ENCODE data around the gene GABPA.

The GABPA gene

DNA sequence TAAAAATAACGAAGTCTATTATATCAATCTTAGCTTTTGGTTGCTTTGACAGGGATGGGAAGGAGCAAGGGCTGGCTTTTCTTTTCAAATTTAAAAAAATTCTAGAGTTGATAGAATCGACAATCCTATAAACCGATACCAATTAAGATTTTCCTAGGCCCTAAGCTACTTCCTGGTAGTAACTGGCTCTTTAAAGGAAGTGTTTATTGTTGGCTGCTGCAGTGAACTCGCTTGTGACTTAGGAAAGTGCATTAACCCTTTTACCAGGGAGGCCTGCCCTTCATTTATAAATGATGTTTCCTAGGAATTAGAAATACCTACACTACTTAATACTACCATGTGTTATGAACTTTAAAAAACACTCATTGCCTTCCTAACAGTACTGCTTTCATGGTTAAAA, 33.2 kb upstream of the GABPA start:
- Histone ChIP-seq H3K9me3 (replicated peaks; ENCODE audit: insufficient read depth, low read length) (no peaks in the 10 kb centered on the region), H3K36me3 (replicated peaks; ENCODE audit: insufficient read depth, low read length) (no peaks in the 10 kb centered on the region), H2AFZ (ENCODE audit: low read length) (no peak overlapping the region), H3F3A (ENCODE audit: insufficient read depth, low read length) (no peaks in the 10 kb centered on the region), H3K9me2 (replicated peaks; ENCODE audit: insufficient read depth, low read length) (no peaks in the 10 kb centered on the region), H3K4me3 (ENCODE audit: low read length) (no peak overlapping the region), H3K79me2 (ENCODE audit: low read length) (no peaks in the 10 kb centered on the region), H3K9ac (ENCODE audit: low read length) (no peak overlapping the region), H3K27ac (ENCODE audit: low read length) (no peak overlapping the region), H3K4me1 (ENCODE audit: low read length) (peaks cover 5% of the 10 kb centered on the region; the same call in 1 of the 2 replicates), H3K4me2 (ENCODE audit: low read depth, low read length) (no peak overlapping the region), H3K27me3 (replicated peaks; ENCODE audit: insufficient read depth, low read length) (no peaks in the 10 kb centered on the region), H4K20me1 (ENCODE audit: insufficient read depth, low read length) (no peaks in the 10 kb centered on the region)
- TF ChIP-seq, protein P1, sequence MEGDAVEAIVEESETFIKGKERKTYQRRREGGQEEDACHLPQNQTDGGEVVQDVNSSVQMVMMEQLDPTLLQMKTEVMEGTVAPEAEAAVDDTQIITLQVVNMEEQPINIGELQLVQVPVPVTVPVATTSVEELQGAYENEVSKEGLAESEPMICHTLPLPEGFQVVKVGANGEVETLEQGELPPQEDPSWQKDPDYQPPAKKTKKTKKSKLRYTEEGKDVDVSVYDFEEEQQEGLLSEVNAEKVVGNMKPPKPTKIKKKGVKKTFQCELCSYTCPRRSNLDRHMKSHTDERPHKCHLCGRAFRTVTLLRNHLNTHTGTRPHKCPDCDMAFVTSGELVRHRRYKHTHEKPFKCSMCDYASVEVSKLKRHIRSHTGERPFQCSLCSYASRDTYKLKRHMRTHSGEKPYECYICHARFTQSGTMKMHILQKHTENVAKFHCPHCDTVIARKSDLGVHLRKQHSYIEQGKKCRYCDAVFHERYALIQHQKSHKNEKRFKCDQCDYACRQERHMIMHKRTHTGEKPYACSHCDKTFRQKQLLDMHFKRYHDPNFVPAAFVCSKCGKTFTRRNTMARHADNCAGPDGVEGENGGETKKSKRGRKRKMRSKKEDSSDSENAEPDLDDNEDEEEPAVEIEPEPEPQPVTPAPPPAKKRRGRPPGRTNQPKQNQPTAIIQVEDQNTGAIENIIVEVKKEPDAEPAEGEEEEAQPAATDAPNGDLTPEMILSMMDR (IDR thresholded peaks at IDR 0.05; ENCODE audit: low read length), result no peak
- TF ChIP-seq EZH2phosphoT487 (IDR thresholded peaks at IDR 0.05; ENCODE audit: low read length) (no peak), EZH2 (optimal IDR thresholded peaks at IDR 0.05; ENCODE audit: low read depth, low read length) (no peak)
- no peak for DNase-seq

DNA sequence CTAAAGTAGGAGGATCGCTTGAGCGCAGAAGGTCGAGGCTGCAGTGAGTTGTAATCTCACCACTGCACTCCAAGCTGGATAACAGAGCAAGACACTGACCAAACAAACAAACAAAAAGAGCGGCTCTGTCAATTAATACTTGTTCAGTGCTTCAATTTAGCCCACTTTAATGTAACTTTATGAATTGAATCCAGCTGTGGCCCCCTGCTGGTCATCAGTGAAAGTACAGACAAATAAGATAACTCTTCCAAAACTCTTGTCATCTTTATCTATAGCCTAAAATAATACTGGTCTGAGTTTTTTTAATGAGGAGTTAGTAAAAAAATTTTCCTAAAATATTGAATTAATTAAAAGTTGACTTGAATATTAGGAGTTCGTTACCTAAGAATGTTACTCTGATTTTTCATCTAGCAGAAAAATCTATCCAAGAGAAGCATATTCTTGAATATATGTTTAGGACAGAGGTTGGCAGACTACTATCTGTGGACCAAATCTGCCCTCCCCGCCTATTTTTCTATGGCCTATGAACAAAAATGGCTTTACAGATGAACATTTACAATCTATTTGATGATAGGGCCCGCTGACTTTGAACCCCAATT, 26.2 kb upstream of the GABPA start:
- Histone ChIP-seq H3K27me3 (replicated peaks; ENCODE audit: insufficient read depth, low read length) (no peaks in the 10 kb centered on the region), H3K9me2 (replicated peaks; ENCODE audit: insufficient read depth, low read length) (no peaks in the 10 kb centered on the region), H3K4me2 (ENCODE audit: low read depth, low read length) (no peak overlapping the region), H3K27ac (ENCODE audit: low read length) (no peak overlapping the region), H3K4me1 (ENCODE audit: low read length) (no peaks in the 10 kb centered on the region), H3F3A (ENCODE audit: insufficient read depth, low read length) (no peaks in the 10 kb centered on the region), H3K9me3 (replicated peaks; ENCODE audit: insufficient read depth, low read length) (no peaks in the 10 kb centered on the region), H4K20me1 (ENCODE audit: insufficient read depth, low read length) (no peaks in the 10 kb centered on the region), H3K79me2 (ENCODE audit: low read length) (no peaks in the 10 kb centered on the region), H3K36me3 (replicated peaks; ENCODE audit: insufficient read depth, low read length) (no peaks in the 10 kb centered on the region), H2AFZ (ENCODE audit: low read length) (no peak overlapping the region), H3K9ac (ENCODE audit: low read length) (no peak overlapping the region), H3K4me3 (ENCODE audit: low read length) (no peak overlapping the region)
- DNase-seq, result peak; percentile 50
- TF ChIP-seq, protein P1 (IDR thresholded peaks at IDR 0.05; ENCODE audit: low read length), result peak; percentile 78
- TF ChIP-seq EZH2phosphoT487 (IDR thresholded peaks at IDR 0.05; ENCODE audit: low read length), result no peak

DNA sequence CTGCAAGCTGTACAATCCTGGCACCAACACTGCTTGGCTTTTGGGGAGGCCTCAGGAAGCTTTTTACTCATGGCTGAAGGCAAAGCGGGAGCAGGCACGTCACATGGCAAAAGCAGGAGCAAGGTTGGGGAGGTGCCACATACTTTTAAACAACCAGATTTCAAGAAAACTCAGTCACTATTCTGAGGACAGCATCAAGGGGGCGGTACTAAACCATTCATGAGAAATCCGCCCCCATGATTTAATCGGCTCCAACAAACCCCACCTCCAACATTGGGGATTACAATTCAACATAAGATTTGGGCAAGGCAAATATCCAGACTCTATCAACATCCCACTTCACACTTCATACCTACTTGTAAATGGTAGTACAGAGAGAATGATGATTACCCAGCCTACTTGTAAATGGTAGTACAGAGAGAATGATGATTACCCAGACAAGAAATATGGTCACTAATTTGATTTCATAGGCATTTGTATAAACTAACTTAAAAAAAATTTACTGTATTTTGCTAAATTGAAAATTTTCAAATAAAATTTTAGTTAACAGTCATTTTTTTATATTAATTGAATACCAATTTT, 25.0 kb upstream of the GABPA start:
- H4K20me1 ChIP-seq (ENCODE audit: insufficient read depth, low read length), result no peaks in the 10 kb centered on the region
- H3K4me3 ChIP-seq (ENCODE audit: low read length), result no peak overlapping the region
- H3K9me3 ChIP-seq (replicated peaks; ENCODE audit: insufficient read depth, low read length), result no peaks in the 10 kb centered on the region
- H3K9ac ChIP-seq (ENCODE audit: low read length), result no peak overlapping the region
- no peaks in the 10 kb centered on the region for H3K4me1 ChIP-seq (ENCODE audit: low read length)
- no peaks in the 10 kb centered on the region for H3K36me3 ChIP-seq (replicated peaks; ENCODE audit: insufficient read depth, low read length)
- no peak overlapping the region for H3K27ac ChIP-seq (ENCODE audit: low read length)
- no peak for TF ChIP-seq EZH2 (optimal IDR thresholded peaks at IDR 0.05; ENCODE audit: low read depth, low read length)
- TF ChIP-seq, protein P1 (IDR thresholded peaks at IDR 0.05; ENCODE audit: low read length), result no peak
- no peak for TF ChIP-seq EZH2phosphoT487 (IDR thresholded peaks at IDR 0.05; ENCODE audit: low read length)
- no peak overlapping the region for H2AFZ ChIP-seq (ENCODE audit: low read length)
- H3K9me2 ChIP-seq (replicated peaks; ENCODE audit: insufficient read depth, low read length), result no peaks in the 10 kb centered on the region
- no peak overlapping the region for H3K4me2 ChIP-seq (ENCODE audit: low read depth, low read length)
- DNase-seq, result no peak
- no peaks in the 10 kb centered on the region for H3K27me3 ChIP-seq (replicated peaks; ENCODE audit: insufficient read depth, low read length)
- no peaks in the 10 kb centered on the region for H3F3A ChIP-seq (ENCODE audit: insufficient read depth, low read length)
- H3K79me2 ChIP-seq (ENCODE audit: low read length), result no peaks in the 10 kb centered on the region
